Fibroblast of peridontal ligament (primary cell): ENCODE data around the gene SPATA31E1.

ENCODE experiments used
- DNase-seq: peaks from one replicate; pipeline ENCODE4 v3.0.0-alpha.2; 2010; ENCODE audit errors: extremely low read depth

Gene SPATA31E1

DNA sequence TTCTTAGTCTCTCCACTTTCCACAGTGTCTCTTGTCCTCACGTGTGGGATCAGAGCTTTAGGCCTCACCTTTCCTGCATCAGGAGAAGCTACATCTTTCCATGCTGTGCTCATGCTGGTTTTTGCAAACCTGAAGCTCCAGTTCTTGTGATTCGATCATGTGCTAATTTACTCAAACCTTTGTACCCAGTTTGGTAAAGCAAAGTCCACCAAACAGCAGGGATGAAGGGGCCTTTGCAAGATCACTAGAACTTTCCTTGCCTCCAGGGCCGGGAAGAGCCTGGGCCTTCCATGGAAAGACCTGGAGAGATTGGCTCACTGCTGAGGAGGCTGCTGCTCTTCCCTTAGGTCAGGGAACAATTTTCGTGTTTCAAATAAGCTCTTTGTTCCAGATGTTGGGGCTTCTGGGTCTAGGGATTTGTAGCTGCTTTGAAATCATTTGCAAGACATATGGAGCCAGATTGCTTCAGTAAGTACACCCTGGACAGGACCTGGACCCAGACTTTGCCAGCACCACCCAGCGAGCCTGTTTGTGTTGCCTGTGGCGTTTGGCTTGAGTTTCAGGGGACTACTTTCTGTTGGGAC is 18.7 kb upstream of the SPATA31E1 start:
- DNase-seq = no peak

DNA sequence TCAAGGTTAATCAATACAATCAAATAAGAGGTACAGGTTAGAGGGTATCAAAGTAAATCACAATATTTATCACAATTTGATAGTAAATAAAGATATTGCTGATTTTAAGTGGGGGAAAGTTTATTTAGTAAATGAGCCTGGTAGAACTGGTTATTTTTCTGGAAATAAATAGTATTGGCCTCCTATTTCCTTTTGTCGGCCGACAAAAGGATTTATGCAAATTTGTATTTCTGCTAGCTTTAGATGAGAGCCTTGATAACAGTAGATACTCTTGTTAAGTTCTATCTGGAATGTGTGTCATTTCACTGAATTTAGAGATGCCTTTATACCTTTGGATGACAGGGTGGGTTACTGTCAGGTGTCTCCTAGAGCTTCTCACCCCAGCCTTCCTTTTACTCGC is 17.8 kb upstream of the SPATA31E1 start:
- DNase-seq = no peak

DNA sequence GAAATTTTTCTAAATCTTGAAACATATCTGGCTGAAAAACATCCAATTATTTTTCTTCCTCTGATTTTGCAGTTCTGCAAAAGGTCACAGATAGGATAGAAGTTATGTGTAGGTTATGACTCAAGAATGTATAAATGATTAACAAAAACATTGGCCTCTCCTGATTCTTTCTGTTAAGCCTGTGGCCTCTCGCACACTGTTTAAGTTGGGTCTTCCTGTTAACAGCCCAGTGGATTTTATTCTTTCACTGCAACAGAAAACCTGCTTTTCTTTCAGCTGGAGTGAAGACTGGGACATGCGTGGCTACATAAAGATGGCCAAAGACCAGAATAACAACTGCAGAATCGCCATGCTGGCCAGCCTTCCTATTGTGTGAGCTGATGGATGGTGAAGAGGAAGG is 17.1 kb upstream of the SPATA31E1 start:
- no peak for DNase-seq

DNA sequence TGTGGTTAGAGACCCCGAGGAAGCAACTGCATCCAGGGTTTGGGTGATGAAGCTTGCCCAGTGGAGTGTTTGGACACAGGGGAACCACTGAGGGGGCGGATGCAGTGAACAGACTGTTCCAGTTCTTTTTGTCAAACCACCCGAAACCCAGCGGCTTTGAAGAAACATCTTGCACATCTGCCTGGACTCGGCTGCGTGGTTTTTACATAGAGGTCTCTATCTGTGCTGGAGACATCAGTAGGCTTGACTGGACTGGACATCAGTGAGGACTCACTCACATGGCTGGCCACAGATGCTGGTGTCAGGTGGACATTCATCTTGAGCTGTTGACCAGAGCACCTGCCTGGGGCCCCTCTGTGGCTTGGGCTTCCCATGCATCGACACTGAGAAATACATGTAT is 15.3 kb upstream of the SPATA31E1 start:
- no peak for DNase-seq

DNA sequence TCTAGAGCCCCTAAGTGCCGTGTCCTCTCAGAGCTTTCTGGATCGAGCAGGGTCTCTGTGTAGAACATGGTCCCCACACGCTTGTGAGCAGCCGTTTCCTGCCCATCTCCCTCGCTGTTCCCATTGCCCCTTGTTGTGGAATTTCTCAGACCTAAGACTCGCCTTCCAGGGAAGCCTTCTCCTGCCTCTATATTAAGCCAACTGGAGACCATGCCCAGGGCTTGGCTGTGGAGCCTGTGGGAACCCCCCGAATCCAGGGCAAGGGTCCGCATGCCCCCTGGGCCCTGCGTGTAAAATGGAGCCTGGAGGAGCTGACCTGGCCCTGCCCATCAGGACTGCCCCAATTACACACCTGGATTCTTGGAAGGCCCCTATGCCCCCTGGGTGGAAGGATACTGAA is 14.5 kb upstream of the SPATA31E1 start:
- DNase-seq = no peak

DNA sequence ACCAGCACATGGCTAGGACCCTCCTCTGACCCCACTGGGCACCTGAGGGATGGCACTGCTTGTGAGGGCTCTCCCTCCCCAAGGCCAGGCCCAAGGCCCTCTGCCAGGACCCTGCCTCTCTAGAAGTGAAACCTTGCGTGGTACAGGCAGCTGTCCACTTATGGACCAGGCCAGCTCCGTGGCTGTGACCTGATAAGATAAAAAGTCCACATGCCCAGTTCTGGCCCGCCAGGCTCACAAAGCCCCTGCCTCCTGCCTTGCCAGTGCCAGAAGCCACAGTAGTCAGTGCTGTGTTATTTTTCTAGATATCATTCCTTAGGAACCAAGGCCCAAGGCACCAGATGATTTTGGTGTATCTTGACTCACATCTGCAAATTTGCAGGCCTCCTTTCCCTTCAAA is 14.0 kb upstream of the SPATA31E1 start:
- no peak for DNase-seq

DNA sequence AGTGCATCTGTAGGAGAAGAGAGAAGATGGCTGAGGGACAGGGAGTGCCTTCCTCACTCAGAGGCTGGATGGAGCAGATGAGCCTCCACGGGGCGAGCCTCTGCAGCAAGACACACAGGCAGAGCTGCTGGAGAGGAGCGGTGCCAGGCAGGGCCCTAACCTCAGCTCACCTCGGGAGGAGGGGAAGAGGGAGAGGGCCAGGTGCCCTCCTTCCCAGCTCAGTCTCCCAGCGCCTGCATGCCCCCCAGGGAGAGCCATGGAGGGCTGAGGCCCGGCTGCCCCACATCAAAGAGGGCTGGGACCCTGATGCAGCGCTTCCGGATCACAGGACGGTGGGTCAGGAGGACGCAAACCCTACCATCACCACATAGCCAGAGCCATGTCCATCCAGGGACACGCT is 13.6 kb upstream of the SPATA31E1 start:
- no peak for DNase-seq

DNA sequence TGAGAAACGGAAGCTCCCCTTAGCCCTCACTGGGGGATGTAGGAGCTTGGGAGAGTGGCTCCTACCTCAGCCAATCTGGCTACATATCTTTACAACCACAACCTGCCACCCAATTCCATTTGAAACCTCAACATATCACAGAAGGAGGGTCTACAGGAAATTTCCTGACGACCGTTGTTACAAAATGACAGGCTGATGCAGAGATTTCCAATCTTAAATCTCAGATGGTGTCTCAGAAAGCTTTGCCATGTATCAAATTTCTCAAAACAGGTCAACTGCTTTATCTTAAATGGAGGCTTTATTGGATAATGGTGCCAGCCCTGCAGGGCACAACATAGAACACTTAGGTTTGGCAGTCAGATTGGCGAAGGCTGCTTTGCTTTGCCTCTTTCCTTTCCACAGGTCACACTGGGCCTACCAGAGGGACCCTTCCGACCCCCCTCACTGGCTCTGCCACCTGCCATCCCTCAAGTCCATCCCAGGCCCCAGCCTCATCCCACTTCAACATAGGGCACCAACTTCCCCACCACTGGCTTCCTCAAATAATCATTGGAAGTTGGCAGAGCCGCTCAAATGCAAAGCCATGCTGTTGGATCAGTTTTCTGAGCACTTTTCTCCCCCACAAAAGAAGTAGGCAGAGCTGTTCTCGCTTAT is 11.1 kb upstream of the SPATA31E1 start:
- DNase-seq = no peak

DNA sequence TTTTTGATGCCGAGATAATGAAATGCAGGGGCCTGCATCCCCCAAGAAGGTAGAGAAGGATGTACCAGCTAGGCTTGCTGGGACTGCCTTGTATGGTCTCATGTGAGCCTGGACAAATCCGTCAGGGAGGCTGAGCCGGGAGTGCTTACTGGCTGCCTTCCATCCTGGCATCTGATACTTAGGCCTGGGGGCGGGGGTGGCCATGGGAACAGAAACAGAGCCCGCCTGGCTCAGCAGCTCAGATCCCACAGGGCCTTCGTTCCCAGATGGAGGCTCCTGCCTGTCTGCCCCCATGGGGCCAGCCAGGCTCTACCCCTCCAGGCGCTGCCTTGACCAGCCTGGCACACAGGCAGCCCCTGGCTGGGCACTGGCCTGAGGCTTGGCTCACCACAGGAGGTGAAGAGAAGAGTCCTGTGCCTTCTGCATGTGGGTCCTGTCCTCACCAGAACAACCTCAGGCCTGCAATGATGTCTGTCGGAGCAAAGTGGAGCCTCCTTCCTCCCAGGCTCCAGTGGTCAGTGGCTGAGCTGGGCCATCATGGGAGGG is 10.5 kb upstream of the SPATA31E1 start:
- DNase-seq = peak; percentile 49

DNA sequence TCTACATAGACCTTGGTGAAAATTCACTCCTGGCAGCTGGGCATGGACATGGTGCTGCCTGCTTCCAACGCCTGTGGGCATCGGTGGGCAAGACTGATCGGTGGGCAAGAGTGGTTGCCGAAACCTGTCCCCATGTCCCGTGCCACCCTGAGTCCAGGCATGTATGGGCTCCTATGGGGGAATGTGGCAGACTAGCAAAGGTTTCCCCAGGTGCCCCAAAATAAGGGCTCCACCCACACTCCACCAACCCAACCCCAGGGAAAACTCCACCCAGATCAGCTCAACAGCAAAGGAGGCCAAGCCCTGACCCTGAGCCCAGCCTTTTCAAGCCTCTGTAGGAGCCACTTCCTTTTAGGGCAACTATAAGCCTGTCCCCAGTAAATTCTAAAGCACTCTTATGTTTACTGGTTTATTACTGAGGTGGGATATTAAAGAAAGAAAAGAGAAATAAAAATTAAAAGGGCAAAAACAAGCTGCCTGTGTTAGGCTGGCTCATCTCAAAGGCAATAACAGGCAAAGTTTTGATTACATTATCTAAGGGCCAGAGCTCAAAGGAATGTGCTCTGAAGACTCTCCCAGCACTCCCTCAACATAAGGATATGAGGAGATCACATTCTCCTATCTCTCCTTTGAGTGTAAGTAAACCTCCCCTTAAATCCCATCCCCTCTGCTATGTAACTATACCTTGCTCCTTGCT is 8.9 kb upstream of the SPATA31E1 start:
- DNase-seq = no peak

DNA sequence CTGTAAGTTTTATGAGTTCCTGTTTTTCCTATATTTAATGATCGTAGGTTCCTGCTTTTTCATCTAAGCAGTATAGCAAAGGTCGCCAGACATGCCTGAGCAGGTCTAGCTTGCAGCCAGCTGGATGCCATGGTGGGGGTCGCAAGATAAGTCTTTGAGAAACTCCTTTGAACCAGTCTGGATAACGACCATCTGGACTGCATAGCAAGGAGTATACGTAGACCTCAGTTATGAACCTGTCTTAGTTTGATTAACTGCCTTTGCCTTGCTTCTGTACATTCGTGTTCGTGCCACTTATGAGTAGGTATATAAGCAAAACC is 8.4 kb upstream of the SPATA31E1 start:
- DNase-seq = no peak

DNA sequence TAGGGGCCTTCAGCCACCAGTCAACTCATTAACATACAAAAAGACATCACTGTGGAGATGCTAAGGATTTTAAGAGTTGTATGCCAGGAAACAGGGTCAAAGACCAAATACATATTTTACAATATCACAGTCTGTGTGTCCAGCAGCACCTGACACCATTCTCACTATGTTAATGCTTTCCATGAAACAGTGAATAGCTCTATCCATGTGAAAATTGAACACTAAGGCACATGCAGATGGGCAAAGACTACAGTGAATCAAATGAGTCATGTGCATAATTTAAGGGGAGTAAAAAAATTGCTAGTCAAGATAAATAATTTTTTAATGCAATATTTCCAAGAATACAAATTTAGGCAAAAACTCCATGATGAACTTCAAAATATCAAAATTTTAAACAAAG is 7.6 kb upstream of the SPATA31E1 start:
- DNase-seq = no peak

DNA sequence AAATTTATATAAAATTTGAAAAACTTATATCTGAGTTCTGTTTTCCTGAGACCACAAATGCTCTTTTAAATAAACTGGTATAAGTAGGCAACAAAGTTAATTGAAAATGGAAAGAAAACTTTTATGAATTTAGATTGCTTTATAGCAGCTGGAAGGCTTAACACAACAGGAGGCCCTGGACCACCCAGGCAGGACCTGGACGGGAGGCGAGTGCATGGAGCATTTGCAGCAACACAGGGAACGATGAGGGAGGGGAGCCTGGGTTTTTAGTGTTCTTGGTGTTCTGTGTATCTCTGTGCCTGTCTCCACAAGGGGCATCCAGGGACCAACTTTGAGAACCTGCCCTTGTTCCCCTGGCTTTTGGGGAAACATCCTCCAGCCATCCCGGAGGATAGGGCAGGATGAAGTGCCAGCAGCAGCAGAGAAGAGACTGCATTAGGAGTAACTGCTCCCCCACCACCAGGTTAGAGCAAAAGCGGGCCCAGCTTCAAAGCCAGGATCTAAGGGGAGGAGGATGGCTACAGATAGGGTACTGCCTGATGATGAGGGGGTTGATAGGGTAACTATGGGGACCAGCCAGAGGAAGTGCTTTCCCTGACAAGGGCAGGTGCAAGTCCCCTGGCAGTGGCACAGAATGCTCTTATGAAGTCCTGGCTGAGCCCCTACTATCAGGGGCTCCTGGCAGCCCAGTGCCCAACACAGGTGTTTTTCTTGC is 6.7 kb upstream of the SPATA31E1 start:
- no peak for DNase-seq

DNA sequence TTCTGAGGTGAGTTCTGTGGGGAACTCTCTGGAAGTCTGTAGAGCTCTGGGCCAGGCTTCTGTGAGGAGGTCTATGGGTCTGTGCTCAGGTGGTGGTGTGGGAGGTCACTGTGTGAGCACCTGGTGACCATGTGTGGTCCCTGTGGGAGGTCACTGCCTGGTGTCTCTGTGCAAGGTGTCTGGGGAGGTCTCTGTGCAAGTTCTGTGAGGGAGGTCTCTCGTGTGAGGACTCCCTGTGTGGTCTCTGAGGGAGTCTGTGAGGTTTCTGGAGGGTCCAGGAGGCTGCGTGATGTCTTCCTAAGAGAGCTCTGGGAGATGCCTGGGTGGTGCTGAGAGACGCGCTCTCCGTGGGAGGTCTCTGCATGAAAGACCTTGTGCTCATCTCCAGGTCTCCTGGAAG is 6.0 kb upstream of the SPATA31E1 start:
- no peak for DNase-seq

DNA sequence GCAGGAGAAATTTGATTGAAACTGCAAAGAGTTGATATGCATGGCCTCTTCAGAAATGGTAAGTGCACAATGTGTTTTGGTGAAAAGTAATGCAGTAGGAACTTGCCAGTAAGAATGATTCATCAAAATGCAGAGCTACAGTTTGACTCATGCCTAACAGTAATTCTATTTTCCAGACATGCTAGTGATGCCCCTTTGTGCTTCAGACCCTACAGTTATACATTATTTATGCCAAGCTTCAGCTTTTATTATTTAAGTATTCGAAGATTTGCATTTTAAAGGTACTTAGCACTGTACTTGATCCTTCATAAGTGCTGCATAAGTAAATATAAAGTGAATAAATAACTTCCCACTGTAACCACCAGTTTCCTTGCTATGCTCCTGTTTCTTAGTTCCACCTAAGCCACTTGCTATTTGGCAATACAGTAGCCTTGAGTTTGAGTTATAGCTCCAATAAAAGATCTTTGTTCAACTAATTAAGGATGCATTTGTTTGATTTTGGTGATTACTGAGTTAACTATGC is 3.6 kb upstream of the SPATA31E1 start:
- DNase-seq = peak; percentile 88

DNA sequence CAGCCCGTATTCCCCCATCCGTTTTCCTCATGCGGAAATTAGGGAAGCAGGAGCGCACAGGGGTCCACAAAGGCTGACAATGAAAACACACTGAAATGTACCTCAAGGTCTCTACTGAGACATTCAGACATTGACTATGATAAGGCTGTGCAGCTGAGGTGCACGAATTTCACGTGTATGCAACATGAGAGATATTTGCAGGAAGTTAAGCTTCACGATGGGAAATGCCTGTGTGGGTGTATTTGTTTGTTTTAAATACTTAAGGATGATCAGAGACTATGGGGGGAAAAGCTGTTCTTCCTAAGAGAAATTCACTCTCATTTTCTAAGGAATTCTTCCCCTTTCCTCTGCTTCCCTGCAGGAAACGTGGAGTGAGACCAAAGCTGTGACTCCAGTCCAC is 2.6 kb upstream of the SPATA31E1 start:
- DNase-seq = no peak

DNA sequence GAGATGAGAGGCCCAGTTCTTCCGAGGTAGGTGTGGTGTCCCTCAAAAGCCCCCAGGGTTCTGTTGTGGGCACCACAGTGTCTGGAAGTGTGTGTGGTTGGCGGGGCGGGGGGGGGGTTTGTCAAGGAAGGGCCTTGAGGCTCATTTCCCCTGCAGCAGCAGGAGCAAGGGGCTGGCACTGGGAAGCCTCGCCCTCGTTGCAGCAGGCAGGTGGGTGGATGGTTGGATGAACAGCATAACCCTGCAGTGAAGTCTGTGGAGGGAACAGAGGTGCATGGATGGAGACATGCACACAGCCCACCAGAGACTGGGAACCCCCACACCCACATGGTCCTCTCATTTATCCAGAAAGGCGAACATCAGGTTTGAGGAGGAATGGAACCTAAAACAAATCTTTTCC is 2.0 kb upstream of the SPATA31E1 start:
- no peak for DNase-seq

DNA sequence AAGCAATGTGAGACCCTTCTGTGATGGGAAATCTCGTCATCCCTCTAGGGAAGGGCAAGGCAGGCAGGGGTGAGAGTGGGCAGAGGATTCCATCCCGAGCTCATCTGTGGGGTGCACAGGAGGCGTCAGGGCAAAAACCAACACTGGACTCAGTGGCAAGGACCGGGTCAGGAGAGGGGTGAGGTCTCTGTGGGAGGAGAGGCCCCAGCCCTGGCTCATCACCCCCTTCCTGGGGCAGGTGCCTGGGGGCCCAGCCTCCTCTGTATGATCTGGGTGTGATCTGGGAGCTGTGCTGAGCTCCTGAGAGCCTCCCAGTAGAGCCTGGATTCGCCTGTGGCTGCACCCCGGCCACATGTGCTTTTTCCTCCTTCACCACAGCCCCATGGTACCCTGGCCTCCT is 597 bp downstream of the SPATA31E1 start:
- DNase-seq = no peak

DNA sequence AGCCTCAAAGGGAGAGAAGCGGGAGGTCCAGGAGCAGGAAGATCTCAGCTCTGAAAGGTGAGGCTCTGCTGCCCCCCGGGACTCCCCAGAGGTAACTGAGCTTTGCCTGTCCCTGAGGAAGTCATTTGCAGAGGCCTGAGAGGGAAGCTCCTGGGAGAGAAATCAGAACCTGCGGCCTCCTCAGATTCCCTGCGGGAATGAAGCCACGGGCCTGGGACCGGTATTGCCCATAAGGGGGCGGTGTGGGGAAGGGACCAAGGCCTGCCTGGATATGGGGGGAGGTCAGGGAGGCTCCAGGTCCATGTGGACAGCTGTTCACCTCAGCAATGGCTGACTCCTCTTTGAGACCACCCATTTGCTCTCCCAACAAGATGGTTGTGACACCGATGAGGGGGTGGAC is 1.3 kb downstream of the SPATA31E1 start:
- DNase-seq = no peak

DNA sequence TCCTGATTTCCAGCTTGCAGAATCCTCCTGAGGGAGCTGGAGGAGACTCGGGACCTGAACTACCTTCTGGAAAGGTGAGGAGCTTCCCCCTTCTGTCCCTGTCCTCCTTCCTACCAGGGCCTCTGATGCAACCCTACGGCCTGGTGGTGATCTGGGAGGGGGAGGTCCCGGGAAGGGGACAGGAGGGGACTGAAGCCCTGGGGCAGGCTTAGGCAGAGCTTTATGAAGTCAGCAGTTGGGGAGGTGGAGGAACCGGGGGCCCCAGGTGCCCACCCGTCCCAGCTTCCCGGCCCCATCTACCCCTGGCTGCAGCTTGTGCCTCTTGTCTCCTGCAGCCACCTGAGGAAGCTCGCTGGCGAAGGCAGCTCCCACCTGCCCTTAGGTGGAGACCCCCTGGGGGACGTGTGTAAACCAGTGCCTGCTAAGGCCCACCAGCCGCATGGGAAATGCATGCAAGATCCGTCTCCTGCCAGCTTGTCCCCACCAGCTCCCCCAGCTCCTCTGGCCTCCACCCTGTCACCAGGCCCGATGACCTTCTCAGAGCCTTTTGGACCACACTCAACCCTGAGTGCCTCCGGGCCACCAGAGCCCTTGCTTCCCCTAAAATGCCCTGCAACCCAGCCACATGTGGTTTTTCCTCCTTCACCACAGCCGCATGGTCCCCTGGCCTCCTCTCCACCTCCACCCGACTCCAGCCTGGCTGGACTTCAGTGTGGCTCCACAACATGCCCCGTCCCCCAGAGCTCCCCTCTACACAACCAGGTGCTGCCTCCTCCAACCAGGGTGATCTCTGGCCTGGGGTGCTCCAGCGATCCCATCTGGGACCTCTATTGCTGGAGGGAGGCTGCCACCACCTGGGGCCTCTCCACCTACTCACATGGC is 2.1 kb downstream of the SPATA31E1 start:
- no peak for DNase-seq

DNA sequence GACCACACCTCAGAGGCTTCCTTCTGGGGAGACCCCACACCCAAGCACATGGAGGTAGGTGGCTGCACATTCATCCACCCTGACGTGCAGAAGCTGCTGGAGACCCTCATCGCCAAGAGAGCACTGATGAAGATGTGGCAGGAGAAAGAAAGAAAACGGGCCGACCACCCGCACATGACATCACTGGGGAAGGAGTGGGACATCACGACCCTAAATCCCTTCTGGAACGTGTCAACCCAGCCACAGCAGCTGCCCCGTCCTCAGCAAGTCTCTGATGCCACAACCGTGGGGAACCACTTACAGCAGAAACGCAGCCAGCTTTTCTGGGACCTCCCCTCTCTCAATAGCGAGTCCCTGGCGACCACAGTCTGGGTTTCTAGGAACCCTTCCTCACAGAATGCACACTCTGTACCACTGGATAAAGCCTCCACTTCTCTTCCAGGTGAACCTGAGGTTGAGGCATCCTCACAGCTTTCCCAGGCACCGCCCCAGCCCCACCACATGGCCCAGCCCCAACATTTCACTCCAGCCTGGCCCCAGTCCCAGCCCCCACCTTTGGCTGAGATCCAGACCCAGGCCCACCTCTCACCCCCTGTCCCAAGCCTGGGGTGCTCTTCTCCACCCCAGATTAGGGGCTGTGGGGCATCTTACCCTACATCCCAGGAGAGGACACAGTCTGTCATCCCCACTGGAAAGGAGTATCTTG is 3.0 kb downstream of the SPATA31E1 start:
- DNase-seq = no peak
